Sciatic nerve (tissue), 2 donors: ENCODE measurements around the gene CCL7. TPM values are rescaled to one million over a fixed set of nuclear protein-coding genes. Genes with fewer than 3 reads are reported as not detected.

Experiments
- ATAC-seq: fragments of 200-7000 bp; cut with Tn5 transposase; one replicate; pipeline ENCODE4 v1.9.1; 2020; ENCODE audit warnings: mild to moderate bottlenecking, moderate library complexity
- DNase-seq: peaks from one replicate; pipeline ENCODE4 v3.0.0-alpha.2; 2020; ENCODE audit warnings: low spot score
- intact Hi-C: fragments of 100-400 bp; cut with DNase I; formaldehyde crosslinking; loops from one replicate; pipeline ENCODE4 v1.14.2; 2022
- total RNA-seq: library from RNA; stranded (reverse); fragmentation: NEBNext Ultra II Directional; extraction: Animal tissue kit (Norgen Biotek cat#: 25700); gene quantifications from one replicate; pipeline ENCODE4 v1.2.1, GENCODE V29; 2021
- donor health status: DM: no; HTN: no; CAD: no.
- donor health status: DM: no; HTN: no; CAD: no.

The CCL7 gene
- total RNA-seq, 1 donor from 2014 or later: 1.6 TPM

GRCh38 chr17:34308371-34308770, 38.4 kb downstream of the CCL7 start:
- intact Hi-C loops: loop anchor here (5.0 kb wide), 1 partner anchor 106 kb away; no protein-coding TSS in a partner anchor
- no peak for DNase-seq
- no peak for ATAC-seq

DNA sequence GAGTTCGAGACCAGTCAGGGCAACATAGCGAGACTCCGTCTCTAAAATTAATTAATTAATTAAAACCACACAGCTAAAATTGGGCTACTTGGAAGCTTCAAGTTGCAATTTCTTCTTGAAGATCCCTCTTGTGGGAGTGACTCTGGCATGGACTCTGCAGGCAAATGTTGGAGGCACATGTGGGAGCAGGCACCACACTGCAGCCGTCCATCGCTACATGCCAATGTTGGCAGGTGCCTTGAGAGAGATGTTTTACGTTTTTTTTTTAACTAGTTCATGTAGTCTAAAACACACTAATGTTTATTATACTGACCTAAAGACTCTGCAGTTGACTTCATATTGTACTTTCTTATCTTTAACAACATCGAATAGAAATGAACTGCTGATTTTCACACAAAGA, 41.3 kb downstream of the CCL7 start:
- intact Hi-C loops: no loop called here
- DNase-seq: no peak
- ATAC-seq: no peak

GRCh38 chr17:34312080-34312479, 42.1 kb downstream of the CCL7 start:
- intact Hi-C loops: no loop called here
- peak; percentile 85 for ATAC-seq
- DNase-seq: no peak

DNA sequence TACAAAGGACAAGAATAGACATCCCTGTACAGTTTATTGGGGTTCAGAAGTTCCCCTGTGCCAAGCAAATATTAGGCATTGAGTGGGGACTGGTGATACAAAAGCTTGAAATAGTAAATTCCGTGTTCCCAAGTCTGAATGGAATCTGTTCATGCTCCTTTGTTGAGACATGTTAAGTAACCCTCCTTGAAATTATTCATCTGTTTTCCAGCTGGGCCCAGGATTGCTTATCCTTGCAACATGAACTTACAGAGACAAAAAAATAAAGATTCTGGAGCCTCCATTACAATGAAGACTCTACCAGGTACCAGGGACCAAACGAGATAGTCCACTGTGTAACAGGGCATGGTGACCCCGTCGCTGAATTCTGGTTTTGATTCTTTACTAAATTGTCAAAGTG, 43.1 kb downstream of the CCL7 start:
- intact Hi-C loops: no loop called here
- no peak for DNase-seq
- ATAC-seq: peak; percentile 16

- intact Hi-C loops: no loop called here
- DNase-seq (no peak), ATAC-seq (peak; percentile 73)
Measured at GRCh38 chr17:34314279-34314678, 44.3 kb downstream of the CCL7 start.

DNA sequence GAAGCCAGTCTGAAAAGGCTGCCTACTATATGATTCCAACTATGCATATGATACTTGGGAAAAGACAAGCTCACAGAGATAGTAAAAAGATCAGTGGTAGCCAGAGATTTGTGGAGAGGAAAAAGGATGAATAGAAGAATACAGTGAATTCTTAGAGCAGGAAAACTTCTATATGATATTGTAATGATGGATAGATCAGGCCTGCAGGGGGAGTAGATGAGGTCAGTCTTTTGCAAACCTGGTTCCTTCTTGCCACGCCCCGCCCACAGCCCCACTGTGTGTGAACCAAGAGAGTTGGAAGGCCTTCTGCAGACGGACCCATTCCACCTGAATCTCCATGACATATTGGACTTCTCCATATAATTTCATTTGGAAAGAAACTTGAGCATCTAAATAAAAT, 48.5 kb downstream of the CCL7 start:
- DNase-seq: no peak
- intact Hi-C loops: no loop called here
- no peak for ATAC-seq

DNA sequence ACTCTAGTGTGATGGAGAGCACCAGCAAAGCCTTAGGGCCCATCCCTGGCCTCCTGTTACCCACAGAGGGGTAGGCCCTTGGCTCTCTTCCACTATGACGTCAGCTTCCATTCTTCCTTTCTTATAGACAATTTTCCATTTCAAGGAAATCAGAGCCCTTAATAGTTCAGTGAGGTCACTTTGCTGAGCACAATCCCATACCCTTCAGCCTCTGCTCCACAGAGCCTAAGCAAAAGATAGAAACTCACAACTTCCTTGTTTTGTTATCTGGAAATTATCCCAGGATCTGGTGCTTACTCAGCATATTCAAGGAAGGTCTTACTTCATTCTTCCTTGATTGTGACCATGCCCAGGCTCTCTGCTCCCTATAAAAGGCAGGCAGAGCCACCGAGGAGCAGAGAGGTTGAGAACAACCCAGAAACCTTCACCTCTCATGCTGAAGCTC, 49.0 kb downstream of the CCL7 start, which contains the start of gene CCL8:
Gene CCL8 (plus strand): TSS at position 397 of the 445 bp plus-strand sequence. CDS start 67 bp downstream, outside the sequence.
- ATAC-seq: peak; percentile 67
- no peak for DNase-seq
- intact Hi-C loops: no loop called here

Other genes starting within 250 kb of the CCL7 start
- 219 TPM for gene CCL2, start 14.9 kb upstream of the CCL7 start, total RNA-seq
- gene CCL11, start 15.5 kb downstream of the CCL7 start, total RNA-seq: 0.67 TPM
- 10.3 TPM for gene CCL8, start 49.2 kb downstream of the CCL7 start, total RNA-seq
- 28.8 TPM for gene CCL13, start 86.3 kb downstream of the CCL7 start, total RNA-seq
- gene CCL1, start 93.0 kb downstream of the CCL7 start, total RNA-seq: not detected